Dermis microvascular lymphatic vessel endothelial cell (primary cell): ENCODE results near the gene CDC42EP5. TPM values are rescaled to one million over a fixed set of nuclear protein-coding genes. Genes with fewer than 3 reads are reported as not detected.
A peak's percentile ranks its signal among the peaks of the same experiment; 100 is the strongest.

Experiments
- DNase-seq, 2 donors: peaks; one replicate each; pipeline versions ENCODE4 v3.0.0 to v3.0.0-alpha.2; 2010; ENCODE audit warnings: low read depth in 2 of 2
- total RNA-seq: library from RNA; depleted of rRNA; stranded (reverse); fragments of >200 nt; gene quantifications from 2 replicates; pipeline ENCODE4 v1.2.1, GENCODE V29; 2014

Gene CDC42EP5
- total RNA-seq, 1 donor from 2014 or later = 42.6 TPM

DNA sequence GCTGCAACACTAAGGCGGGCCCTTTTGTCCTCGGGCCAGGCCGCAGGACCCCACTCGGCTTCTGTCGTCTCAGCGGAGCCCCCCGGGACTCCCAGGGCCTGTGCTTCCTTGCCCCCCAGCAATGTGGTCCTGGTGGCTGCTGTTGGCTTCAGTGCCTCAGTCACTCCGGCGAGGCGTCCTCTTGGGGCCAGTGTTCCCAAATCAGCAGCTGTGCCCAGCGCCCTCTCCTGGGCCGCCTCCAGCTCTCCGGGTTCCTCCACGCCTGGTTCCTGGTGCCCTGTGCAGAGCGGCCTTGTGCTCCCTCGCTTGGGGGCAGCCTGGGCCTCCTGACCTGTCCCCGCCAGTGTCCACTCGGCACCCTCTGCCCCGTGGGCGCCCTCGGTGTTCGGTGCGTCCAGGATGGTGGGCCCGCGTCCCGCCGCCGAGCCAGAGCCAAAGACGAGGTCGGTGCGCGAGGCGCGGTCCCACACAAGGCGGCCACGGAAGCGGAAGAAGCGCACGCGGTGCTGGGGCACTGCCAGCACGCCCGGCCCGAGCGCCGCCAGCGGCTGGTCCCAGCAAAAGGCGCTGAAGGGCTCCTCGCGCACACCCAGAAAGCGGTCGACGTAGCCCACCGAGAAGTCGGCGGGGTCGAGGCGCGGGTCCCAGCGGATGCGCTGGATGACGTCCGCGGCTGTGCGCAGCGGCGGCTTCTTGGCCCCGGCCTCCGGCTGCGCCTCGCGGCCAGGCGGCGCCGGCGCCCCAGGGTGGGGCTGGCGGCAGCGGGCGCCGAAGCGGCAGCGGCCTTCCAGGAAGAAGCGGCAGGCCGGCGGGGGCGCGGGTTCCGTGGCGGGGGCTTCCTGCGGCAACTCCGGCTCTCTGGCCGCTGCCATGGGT, 10.2 kb downstream of the CDC42EP5 start:
- peak in 1 of 2 donors; percentile 76 for DNase-seq

DNA sequence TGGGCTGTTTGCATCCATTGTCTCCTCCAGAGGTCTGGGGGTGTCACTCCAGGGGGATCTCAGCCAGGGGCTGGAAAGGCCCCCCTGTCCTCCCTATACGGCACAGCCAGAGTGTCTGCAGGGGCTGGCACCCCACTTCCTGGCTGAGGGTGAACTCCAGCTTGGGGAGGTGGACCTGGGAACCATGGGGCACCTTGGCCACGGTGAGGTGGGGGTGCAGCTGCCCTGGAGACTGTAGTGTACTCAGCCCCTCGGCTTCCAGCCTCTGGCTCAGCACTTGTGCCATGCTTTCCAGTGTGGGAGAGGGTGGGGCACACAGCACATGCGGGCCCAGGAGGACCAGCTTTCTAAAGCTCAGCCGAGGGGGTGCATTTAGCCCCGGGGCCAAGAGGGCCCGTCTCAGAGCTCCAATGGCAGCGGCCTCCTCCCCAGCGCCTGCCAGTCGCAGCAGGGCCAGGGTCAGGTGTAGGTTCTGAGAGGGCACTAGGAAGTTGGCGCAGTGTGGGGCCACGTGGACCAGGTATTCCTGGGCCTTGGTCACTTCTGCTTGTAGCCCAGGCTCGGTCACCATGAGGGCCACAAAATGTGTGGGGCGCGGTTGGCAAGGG, 10.9 kb downstream of the CDC42EP5 start:
- no peak for DNase-seq

DNA sequence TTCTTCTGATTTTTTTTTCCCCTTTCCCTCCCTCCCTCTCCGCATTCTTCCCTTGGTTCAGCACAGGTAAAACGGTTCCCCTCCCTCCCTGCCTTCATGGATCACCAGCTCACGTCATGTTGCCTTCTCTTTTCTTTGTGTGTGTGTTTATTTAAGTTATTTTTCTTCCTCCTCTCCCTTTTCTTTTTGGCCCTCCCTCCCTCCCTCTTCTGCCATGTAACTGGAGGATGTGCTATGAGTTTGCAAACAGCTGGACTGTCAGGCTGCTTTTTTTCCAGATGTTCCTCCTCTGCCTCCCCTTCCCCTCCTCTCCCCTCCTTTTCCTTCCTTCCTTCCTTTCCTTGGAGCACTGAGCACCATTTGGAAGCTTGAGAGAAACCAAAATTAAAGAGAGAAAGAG, 11.5 kb downstream of the CDC42EP5 start:
- DNase-seq = no peak

- no peak for DNase-seq
Observed at GRCh38 chr19:54461210-54461609, 11.9 kb downstream of the CDC42EP5 start.

GRCh38 chr19:54460230-54461005, 12.7 kb downstream of the CDC42EP5 start:
- DNase-seq = no peak

DNA sequence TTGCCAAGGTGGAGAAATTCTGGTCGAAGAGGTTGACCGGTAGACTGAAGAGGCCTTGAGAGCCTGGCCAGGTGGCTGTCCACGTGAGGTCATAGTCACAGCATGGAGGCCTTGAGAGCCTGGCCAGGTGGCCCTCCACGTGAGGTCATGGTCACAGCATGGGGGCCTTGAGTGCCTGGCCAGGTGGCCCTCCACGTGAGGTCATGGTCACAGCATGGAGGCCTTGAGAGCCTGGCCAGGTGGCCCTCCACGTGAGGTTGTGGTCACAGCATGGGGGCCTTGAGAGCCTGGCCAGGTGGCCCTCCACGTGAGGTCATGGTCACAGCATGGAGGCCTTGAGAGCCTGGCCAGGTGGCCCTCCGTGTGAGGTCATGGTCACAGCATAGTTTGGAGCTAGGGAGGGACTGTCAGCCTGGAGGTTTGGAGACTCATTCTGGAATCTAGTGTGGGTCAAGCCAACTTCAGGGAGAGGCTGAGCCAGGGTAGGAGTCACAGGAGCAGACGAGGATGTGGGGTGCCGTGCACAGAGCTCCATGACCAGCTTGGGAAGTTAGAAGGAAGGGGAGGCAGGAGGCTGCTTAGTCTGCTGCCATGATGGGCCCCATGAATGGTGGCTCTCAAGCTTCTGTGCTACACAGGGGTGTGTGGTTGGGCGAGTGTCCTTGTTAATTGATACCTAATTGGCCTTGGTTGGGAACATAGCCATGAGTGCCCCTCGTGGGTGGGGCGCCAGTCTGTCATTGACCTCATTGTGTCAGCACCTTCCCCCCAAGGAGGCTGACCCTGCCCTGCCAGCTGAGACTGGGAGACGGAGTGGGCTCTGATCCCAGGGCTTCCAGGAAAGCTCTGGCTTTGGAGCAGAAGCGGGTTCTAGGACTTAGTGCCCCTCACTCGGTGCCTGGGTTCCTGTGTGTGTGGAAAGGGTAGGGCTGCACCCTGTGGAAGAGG, 13.5 kb downstream of the CDC42EP5 start:
- no peak for DNase-seq

DNA sequence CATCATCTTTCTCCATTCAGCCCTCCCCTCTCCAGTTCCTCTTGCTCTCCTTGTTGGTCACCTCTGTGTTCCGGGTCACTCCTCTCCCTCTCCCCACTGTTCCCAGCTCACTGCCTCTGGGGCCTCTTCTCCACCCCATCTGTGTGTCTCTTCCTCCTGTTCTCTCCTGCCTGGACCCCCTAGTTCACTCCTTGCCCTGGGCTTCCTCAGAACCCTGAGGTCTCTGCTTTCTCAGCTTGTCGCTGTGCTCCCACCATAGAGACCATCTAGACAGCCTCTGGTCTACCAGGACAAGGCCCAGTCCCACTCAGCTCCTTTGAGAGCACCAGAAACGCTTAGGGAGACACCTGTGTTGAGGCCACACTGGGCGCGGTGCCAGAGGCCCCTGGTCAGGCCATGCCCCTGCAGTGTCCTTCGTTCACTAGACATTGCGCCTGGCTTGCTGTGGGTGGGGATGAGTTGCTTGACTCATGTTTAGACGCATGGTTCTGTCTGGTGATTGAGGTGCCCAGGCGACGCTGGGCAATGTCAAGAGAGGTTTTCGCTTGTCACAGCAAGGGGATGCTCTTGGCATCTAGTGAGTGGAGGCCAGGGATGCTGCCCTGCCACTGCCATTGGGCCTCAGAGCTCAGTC, 14.3 kb downstream of the CDC42EP5 start:
- no peak for DNase-seq

DNA sequence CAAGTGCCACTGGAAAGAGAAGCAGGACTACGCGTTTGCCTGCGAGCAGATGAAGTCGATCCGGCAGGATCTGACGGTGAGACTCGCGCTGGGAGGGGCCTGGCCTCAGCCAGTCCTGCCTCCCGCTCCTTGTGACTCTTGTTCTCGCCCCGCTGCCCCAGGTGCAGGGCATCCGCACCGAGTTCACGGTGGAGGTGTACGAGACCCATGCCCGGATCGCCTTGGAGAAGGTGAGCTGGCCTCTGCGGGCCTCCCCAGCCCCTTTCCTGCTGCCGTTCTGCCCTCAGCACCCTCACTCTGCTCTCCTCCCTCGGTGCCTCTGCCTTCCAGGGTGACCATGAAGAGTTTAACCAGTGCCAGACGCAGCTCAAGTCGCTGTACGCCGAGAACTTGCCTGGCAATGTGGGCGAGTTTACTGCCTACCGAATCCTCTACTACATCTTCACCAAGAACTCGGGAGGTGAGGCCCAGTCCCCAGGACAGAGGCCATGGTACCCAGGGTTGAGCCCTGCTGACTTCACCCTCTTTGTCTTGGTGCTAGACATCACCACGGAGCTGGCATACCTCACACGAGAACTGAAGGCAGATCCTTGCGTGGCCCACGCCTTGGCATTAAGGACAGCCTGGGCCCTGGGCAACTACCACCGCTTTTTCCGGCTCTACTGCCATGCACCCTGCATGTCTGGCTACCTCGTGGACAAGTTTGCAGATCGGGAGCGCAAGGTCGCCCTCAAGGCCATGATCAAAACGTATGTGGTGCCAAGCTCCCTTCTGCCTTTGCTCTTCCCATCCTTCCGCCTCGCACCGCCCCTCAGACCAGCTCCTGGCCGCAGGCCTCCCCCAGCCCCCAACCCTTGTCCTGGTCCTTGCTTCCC, 15.1 kb downstream of the CDC42EP5 start:
- DNase-seq = no peak

- no peak for DNase-seq
Observed at GRCh38 chr19:54456423-54457373, 16.4 kb downstream of the CDC42EP5 start.

- no peak for DNase-seq
Observed at GRCh38 chr19:54455786-54456422, 17.2 kb downstream of the CDC42EP5 start.

DNA sequence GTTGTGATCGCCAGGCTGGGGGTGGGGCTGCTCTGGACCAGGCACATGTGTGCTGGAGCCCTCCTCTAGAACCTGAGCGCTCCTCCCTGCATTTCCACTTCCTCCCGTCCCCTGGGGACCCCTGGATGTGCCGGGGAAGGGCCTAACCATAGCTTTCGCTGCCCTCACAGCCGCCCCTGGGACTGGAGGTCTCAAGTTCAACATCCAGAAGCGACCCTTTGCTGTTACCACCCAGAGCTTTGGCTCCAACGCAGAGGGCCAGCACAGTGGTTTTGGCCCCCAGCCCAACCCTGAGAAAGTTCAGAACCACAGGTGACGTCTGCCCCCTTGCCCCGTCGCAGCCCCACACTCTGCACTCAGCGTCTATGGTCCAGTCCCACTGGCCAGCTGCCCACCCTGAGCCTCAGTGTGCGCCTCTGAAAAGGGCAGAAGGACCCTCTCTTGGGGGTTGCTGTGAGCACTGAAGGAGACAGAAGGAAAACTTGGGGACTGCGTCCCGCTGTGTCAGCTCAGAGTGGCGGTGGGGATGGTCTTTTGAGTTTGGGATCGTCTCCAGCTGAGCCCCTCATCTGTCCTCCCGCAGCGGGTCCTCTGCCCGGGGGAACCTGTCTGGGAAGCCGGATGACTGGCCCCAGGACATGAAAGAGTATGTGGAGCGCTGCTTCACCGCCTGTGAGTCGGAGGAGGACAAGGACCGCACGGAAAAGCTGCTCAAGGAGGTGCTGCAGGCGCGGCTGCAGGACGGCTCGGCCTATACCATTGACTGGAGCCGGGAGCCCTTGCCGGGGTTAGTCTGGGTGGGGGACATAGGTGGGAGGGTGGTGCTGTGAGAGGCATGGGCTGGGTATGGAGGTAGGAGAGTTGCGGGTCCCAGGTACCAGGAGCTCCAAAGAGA, 18.1 kb downstream of the CDC42EP5 start:
- no peak for DNase-seq

DNA sequence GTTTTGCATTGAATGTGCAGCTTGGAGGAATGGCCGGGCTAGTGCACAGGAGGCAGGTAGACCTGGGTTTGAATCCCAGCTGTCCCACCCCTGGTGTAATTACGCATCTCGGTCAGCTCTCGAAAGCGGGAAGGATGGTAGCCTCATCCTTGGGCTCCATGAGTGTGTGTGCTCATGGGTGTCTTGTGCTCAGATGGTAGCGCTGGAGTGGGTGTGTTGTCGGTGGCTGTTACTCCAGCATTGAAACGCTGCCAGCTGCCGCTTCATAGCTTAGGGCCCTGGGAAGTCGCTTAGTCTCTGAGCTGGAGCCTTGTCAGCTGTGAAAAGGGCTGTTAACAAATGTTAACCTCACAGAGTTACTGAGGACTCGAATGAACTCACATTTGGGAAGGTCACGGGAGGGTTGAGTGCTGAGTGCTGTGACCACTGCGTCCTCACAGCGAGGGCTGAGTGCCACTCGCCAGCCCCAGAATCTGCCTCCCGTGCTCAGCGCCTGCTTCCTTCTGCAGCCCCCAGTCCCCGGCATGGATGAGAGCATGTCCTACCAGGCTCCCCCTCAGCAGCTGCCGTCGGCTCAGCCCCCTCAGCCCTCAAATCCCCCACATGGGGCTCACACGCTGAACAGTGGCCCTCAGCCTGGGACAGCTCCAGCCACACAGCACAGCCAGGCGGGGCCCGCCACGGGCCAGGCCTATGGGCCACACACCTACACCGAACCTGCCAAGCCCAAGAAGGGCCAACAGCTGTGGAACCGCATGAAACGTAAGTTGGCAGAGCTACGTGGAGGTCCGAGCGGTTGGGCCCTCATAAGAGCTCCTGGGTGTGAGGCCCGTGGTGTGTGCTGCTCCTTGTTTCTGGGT, 18.9 kb downstream of the CDC42EP5 start:
- no peak for DNase-seq

DNA sequence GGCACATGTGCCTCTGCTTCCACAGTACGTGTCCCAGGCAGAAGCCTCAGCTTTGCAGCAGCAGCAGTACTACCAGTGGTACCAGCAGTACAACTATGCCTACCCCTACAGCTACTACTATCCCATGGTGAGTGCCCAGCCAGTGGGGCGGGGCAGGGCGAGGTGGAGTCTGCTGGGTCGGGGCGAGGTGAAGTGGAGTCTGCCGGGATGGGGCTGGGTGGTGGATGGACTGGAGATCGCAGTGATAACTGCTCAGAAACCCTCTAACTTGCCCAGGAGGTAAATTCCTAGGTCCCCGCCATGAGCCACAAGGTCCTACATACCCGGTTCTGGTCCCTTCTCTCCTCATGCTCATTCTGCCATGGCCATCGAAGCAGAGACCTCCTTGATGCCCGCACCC, 20.5 kb downstream of the CDC42EP5 start:
- no peak for DNase-seq

GRCh38 chr19:54451997-54452396, 21.1 kb downstream of the CDC42EP5 start:
- DNase-seq = no peak

DNA sequence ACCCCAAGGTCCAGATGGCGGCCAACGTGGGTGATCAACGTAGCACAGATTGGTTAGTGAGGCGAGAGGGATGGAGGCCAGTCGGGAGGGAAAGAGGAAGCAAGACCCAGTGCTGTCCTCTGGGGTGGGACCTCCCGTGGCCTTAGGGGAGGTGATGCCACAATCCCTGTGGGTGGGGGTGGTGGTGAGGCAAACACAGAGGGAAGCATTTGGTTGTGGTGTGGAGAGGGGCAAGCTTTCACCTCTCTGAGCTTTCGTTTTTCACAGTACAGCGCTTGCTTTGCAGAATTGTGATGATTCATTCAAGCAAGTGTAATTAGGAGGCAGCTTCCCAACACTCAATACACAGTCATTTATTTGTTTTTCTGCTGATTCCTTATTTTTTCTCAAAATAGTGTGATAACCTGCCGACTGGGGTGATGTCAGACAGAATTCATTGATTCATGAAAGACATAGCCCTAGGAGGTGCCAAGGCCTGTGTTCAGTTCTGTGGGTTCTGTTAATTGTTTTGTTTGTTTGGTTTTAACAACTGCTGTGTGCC, 21.7 kb downstream of the CDC42EP5 start:
- no peak for DNase-seq

DNA sequence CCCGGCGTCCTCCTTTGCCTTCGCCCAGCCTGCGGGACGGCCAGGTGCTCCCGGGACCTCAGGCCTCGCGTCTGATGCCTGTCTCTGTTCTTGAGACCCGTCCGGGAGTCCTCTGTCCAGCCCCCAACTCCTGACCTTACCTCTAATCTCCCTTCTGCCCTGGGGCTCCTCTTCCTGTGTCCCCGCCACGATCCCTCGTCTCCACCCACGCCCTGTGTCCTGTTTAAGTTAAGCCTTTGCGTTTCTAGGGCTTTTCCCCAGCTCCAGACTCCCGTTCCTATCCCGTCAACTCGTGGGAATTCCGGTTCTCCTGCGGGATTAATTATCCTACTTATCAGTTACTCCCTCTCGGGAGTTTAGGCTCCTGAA, 23.4 kb downstream of the CDC42EP5 start:
- DNase-seq = peak in 1 of 2 donors; percentile 47
